HepG2 (cell line): ENCODE data around the gene BHLHE41. TPM values are rescaled to one million over a fixed set of nuclear protein-coding genes. Genes with fewer than 3 reads are reported as not detected.

Source experiments
- CBX2 ChIP-seq, 2 experiments: fragments of 200-600 bp in 1 of 2; sonication (generic); formaldehyde crosslinking in 1 of 2; IDR thresholded peaks; 2 replicates each; pipeline versions ENCODE4 v1.7.0 to v1.8.1; 2018 to 2022; ENCODE audit warnings: low read depth in 2 of 2, low read length in 1 of 2, mild to moderate bottlenecking in 1 of 2, missing genetic modification reagents in 1 of 2
- FUBP1 ChIP-seq: sonication (generic); formaldehyde crosslinking; IDR thresholded peaks from 2 replicates; pipeline ENCODE4 v1.5.1; 2020; ENCODE audit warnings: missing genetic modification reagents, mild to moderate bottlenecking, borderline replicate concordance
- HNRNPLL ChIP-seq: fragments of 200-400 bp; formaldehyde crosslinking; IDR thresholded peaks from 2 replicates; pipeline ENCODE4 v1.6.1; 2017; ENCODE audit warnings: mild to moderate bottlenecking, low read depth, low read length; ENCODE audit not compliant: poor library complexity, severe bottlenecking
- LRRFIP1 ChIP-seq: sonication (generic); formaldehyde crosslinking; conservative IDR thresholded peaks from 2 replicates; pipeline ENCODE4 v1.4.0; 2020; ENCODE audit warnings: missing genetic modification reagents
- MTF1 ChIP-seq: sonication (generic); formaldehyde crosslinking; IDR thresholded peaks from 2 replicates; pipeline ENCODE4 v1.5.0; 2020; ENCODE audit warnings: missing genetic modification reagents
- PAF1 ChIP-seq: IDR thresholded peaks from 2 replicates; pipeline ENCODE4 v1.6.1; 2016; ENCODE audit warnings: missing genetic modification reagents, missing compliant biosample characterization
- POLR2A ChIP-seq, 2 experiments: IDR thresholded peaks; 2 replicates each; pipeline ENCODE4 v1.6.1; 2011; ENCODE audit warnings: low read depth in 2 of 2, low read length in 2 of 2, mild to moderate bottlenecking in 1 of 2, moderate library complexity in 1 of 2; ENCODE audit not compliant: insufficient read depth in 1 of 2
- RNF2 ChIP-seq: fragments of 450-650 bp; conservative IDR thresholded peaks from 2 replicates; pipeline ENCODE4 v1.6.1; 2016; ENCODE audit warnings: low read depth
- RXRA ChIP-seq: sonication (generic); formaldehyde crosslinking; IDR thresholded peaks from 2 replicates; pipeline ENCODE4 v1.5.1; 2020; ENCODE audit warnings: missing genetic modification reagents
- ZBTB8A ChIP-seq: sonication (generic); formaldehyde crosslinking; IDR thresholded peaks from 2 replicates; pipeline ENCODE4 v1.4.0; 2020; ENCODE audit warnings: mild to moderate bottlenecking, low read depth, missing genetic modification reagents, borderline replicate concordance
- ZFX ChIP-seq: sonication (generic); formaldehyde crosslinking; IDR thresholded peaks from 2 replicates; pipeline ENCODE4 v1.4.0; 2020; ENCODE audit warnings: mild to moderate bottlenecking, low read depth, missing genetic modification reagents, moderate library complexity
- ZNF607 ChIP-seq: sonication (generic); formaldehyde crosslinking; IDR thresholded peaks from 2 replicates; pipeline ENCODE4 v1.5.1; 2020; ENCODE audit warnings: missing genetic modification reagents, mild to moderate bottlenecking, borderline replicate concordance
- ZNF850 ChIP-seq: sonication (generic); formaldehyde crosslinking; conservative IDR thresholded peaks from 2 replicates; pipeline ENCODE4 v1.9.0; 2021; ENCODE audit warnings: mild to moderate bottlenecking, missing genetic modification reagents
- polyA plus RNA-seq, 8 experiments: library from polyadenylated mRNA; depleted of rRNA in 3 of 8; stranded (reverse) in 7 of 8; unstranded in 1 of 8; fragments of >200 nt; fragmentation: Illumina TruSeq in 4 of 8; extraction: Trizol in 4 of 8; gene quantifications; 2 replicates each; pipeline versions ENCODE4 v1.2.1 to v1.2.3, GENCODE V29; 2011 to 2016; ENCODE audit warnings: low read depth in 4 of 8, missing spikeins in 1 of 8, mixed read lengths in 1 of 8; ENCODE audit not compliant: insufficient read depth in 1 of 8
- total RNA-seq, 5 experiments: library from RNA; depleted of rRNA; stranded (reverse); fragments of >200 nt; fragmentation: Illumina TruSeq; extraction: Trizol; gene quantifications; 2 replicates each; pipeline ENCODE4 v1.2.3, GENCODE V29; 2016; ENCODE audit warnings: low read depth in 1 of 5

Gene BHLHE41
- total and polyA plus RNA-seq, 2 of the 13 experiments (the other 11 are each of a cell fraction or from before 2014, with no cell fraction given): 0.03 TPM; not detected in 1

- TF ChIP-seq LRRFIP1 (CRISPR knock-in tag): no peak
- TF ChIP-seq ZNF607 (CRISPR knock-in tag): no peak
- no peak for TF ChIP-seq PAF1 (CRISPR knock-in tag)
- TF ChIP-seq POLR2A (IDR thresholded peaks at IDR 0.05; ENCODE audit: insufficient read depth in 1 of 2, low read depth in 2 of 2, low read length in 2 of 2): no peak
- TF ChIP-seq ZBTB8A: no peak
- TF ChIP-seq HNRNPLL: peak; percentile 18
- no peak for TF ChIP-seq MTF1 (CRISPR knock-in tag)
- 0 out of 2 replicates have a peak, but pooled peaks have one; percentile 23 for TF ChIP-seq RNF2
- no peak for TF ChIP-seq FUBP1
- TF ChIP-seq RXRA (CRISPR knock-in tag): no peak
- TF ChIP-seq CBX2 (IDR thresholded peaks at IDR 0.05; ENCODE audit: low read depth, low read length): no peak
- TF ChIP-seq CBX2 (CRISPR knock-in tag; IDR thresholded peaks at IDR 0.05; ENCODE audit: low read depth): no peak
- no peak for TF ChIP-seq ZNF850
- 0 out of 2 replicates have a peak, but pooled peaks have one; percentile 19 for TF ChIP-seq ZFX (CRISPR knock-in tag)
These were observed 2.7 kb downstream of the BHLHE41 start (continued) for GRCh38 chr12:26122061-26122680.
